GM12878 (cell line): ENCODE data around the gene CTXND1. TPM values are rescaled to one million over a fixed set of nuclear protein-coding genes. Genes with fewer than 3 reads are reported as not detected.

Source experiments
- ATAC-seq: fragments of 200-7000 bp; cut with Tn5 transposase; 3 replicates; pipeline ENCODE4 v1.9.1; 2020; ENCODE audit warnings: mild to moderate bottlenecking, moderate library complexity
- BruUV-seq: library from RNA; stranded (reverse); fragments of 400-500 nt; replicated peaks from 2 replicates; lab custom pipeline; 2021; lab: Mats Ljungman, UMichigan
- CTCF ChIA-PET: fragments of 300-600 bp; sonication (Branson Sonifier 250); formaldehyde crosslinking; extraction: SDS; loops from one replicate; lab custom pipeline; 2021; ENCODE audit warnings: inconsistent platforms; lab: Yijun Ruan, JAX
- POLR2A ChIA-PET: fragments of 350-600 bp; formaldehyde crosslinking; extraction: SDS; loops from one replicate; lab custom pipeline; 2021; ENCODE audit warnings: inconsistent platforms; lab: Charles Lee
- RAD21 ChIA-PET: fragments of 300-600 bp; sonication (Branson Sonifier 250); formaldehyde crosslinking; loops from one replicate; lab custom pipeline; 2023; ENCODE audit warnings: antibody characterized with exemption; ENCODE audit not compliant: unreplicated experiment; lab: Charles Lee
- SMC1A ChIA-PET: fragments of 300-600 bp; sonication (Branson Sonifier 250); formaldehyde crosslinking; loops from one replicate; lab custom pipeline; 2023; ENCODE audit not compliant: unreplicated experiment, uncharacterized antibody; lab: Charles Lee
- DNase-seq: peaks from one replicate; pipeline ENCODE4 v3.0.0-alpha.2; 2011; ENCODE audit warnings: low read depth, low spot score
- FAIRE-seq: peaks from 3 replicates; lab custom pipeline; 2011; peaks lifted over from hg19 to GRCh38; lab: Jason Lieb, UNC
- H2AFZ ChIP-seq: 2 replicates; pipeline ENCODE4 v1.6.0; 2011; ENCODE audit warnings: low read depth, low read length, control low read depth; ENCODE audit not compliant: control insufficient read depth
- H3K27ac ChIP-seq: 2 replicates; pipeline ENCODE4 v1.5.1; 2011; ENCODE audit warnings: control low read depth; ENCODE audit not compliant: control insufficient read depth, insufficient read depth
- H3K27me3 ChIP-seq, 2 experiments: replicated peaks in 1 of 2; 2 replicates each; pipeline versions ENCODE4 v1.6.0 to v1.6.1; 2011; ENCODE audit warnings: low read length in 1 of 2; ENCODE audit not compliant: control insufficient read depth in 2 of 2, insufficient read depth in 2 of 2
- H3K36me3 ChIP-seq, 2 experiments: 2 replicates each; pipeline ENCODE4 v1.5.1; 2011; ENCODE audit warnings: low read length in 1 of 2; ENCODE audit not compliant: control insufficient read depth in 2 of 2, insufficient read depth in 2 of 2
- H3K4me1 ChIP-seq: 2 replicates; pipeline ENCODE4 v1.6.1; 2011; ENCODE audit warnings: mild to moderate bottlenecking, low read length, moderate library complexity, mixed read lengths; ENCODE audit not compliant: control insufficient read depth, insufficient read depth
- H3K4me2 ChIP-seq: 2 replicates; pipeline ENCODE4 v1.6.0; 2011; ENCODE audit warnings: control low read depth; ENCODE audit not compliant: control insufficient read depth, insufficient read depth
- H3K4me3 ChIP-seq: fragments of 200-600 bp; sonication (generic); 2 replicates; pipeline ENCODE4 v1.5.1; 2016
- H3K79me2 ChIP-seq: 2 replicates; pipeline ENCODE4 v1.6.0; 2011; ENCODE audit warnings: low read length; ENCODE audit not compliant: control insufficient read depth, insufficient read depth
- H3K9ac ChIP-seq: 2 replicates; pipeline ENCODE4 v1.8.0; 2011; ENCODE audit warnings: low read length, control low read depth, mixed read lengths; ENCODE audit not compliant: control insufficient read depth, insufficient read depth
- H3K9me3 ChIP-seq: replicated peaks from 3 replicates; pipeline ENCODE4 v1.5.1; 2011; ENCODE audit warnings: mild to moderate bottlenecking, low read length; ENCODE audit not compliant: control insufficient read depth, insufficient read depth
- H4K20me1 ChIP-seq: 2 replicates; pipeline ENCODE4 v1.6.0; 2011; ENCODE audit not compliant: control insufficient read depth, insufficient read depth
- CBX3 ChIP-seq: fragments of 200-600 bp; sonication (generic); IDR thresholded peaks from 2 replicates; pipeline ENCODE4 v1.6.1; 2016; ENCODE audit warnings: low read depth, borderline replicate concordance
- JUND ChIP-seq: IDR thresholded peaks from 2 replicates; pipeline ENCODE4 v1.6.1; 2012; ENCODE audit warnings: low read depth, mild to moderate bottlenecking, low read length, improper control_type of control experiment, moderate library complexity
- NFYB ChIP-seq: IDR thresholded peaks from 2 replicates; pipeline ENCODE4 v1.6.1; 2011; ENCODE audit warnings: low read depth, mild to moderate bottlenecking, low read length, improper control_type of control experiment, moderate library complexity; ENCODE audit not compliant: insufficient read depth
- SIX5 ChIP-seq: IDR thresholded peaks from 2 replicates; pipeline ENCODE4 v1.6.1; 2011; ENCODE audit warnings: mild to moderate bottlenecking, low read depth, low read length, moderate library complexity; ENCODE audit not compliant: severe bottlenecking
- SKIL ChIP-seq: fragments of 450-650 bp; IDR thresholded peaks from 2 replicates; pipeline ENCODE4 v1.6.1; 2017; ENCODE audit warnings: mild to moderate bottlenecking, low read depth, inconsistent platforms; ENCODE audit not compliant: poor library complexity, severe bottlenecking
- ZNF384 ChIP-seq: IDR thresholded peaks from 2 replicates; pipeline ENCODE4 v1.6.1; 2012; ENCODE audit warnings: low read depth, mild to moderate bottlenecking, low read length, improper control_type of control experiment, borderline replicate concordance
- WGBS: methylation state at CpG from one replicate; pipeline ENCODE4 v1.1.6; 2016; ENCODE audit warnings: low lambda C conversion rate; ENCODE audit not compliant: insufficient replicate concordance, insufficient coverage; ENCODE audit errors: missing lambda C conversion rate; 5-methylcytosine and 5-hydroxymethylcytosine counted together
- in situ Hi-C: fragments of 300-500 bp; cut with MboI; formaldehyde crosslinking; loops from 9 replicates; pipeline ENCODE4 v1.14.3; 2018; ENCODE audit warnings: mixed read lengths
- intact Hi-C: fragments of 100-400 bp; cut with micrococcal nuclease; formaldehyde crosslinking; loops from one replicate; pipeline ENCODE4 v1.14.2; 2022; ENCODE audit not compliant: unreplicated experiment
- polyA plus RNA-seq, 11 experiments: library from polyadenylated mRNA; depleted of rRNA in 4 of 11; unstranded in 6 of 11; stranded (reverse) in 5 of 11; fragments of >200 nt; fragmentation: Nextera tagmentation in 4 of 11; fragmentation: Illumina TruSeq in 1 of 11; extraction: Ambion mirVana in 4 of 11; extraction: Trizol in 1 of 11; gene quantifications; 1 replicate in 1 of 11; 2 replicates in 10 of 11; pipeline versions ENCODE4 v1.2.1 to v1.2.3, GENCODE V29; 2011 to 2016; ENCODE audit warnings: inconsistent platforms in 2 of 11, missing spikeins in 2 of 11, low read depth in 1 of 11
- total RNA-seq, 4 experiments: library from RNA; depleted of rRNA in 3 of 4; stranded (reverse); fragments of >200 nt in 3 of 4; fragmentation: Illumina TruSeq in 1 of 4; extraction: Trizol in 1 of 4; gene quantifications; 2 replicates each; pipeline versions ENCODE4 v1.2.1 to v1.2.3, GENCODE V29; 2013 to 2021

CTXND1 gene
- total and polyA plus RNA-seq, 10 of the 15 experiments (the other 5 are each of a cell fraction or from before 2014, with no cell fraction given) = under 0.01 to 0.03 (median 0.02) TPM; not detected in 7

GRCh38 chr15:80171787-80172186, 80.2 kb downstream of the CTXND1 start:
- H3K4me3 ChIP-seq = no peak overlapping the region
- in situ Hi-C loops = loop anchor here (10.0 kb wide), 2 partner anchors 397 to 787 kb away; no protein-coding TSS in a partner anchor
- CTCF ChIA-PET = interaction anchor here (1.0 to 3.2 kb wide), 12 partner anchors 10 to 790 kb away, joined by 3 to 37 read pairs (median 6); no protein-coding TSS in a partner anchor

More at GRCh38 chr15:80171787-80172186, 80.2 kb downstream of the CTXND1 start:
- H3K27ac ChIP-seq = no peak overlapping the region
- no peaks in the 10 kb centered on the region for H3K27me3 ChIP-seq
- no peaks in the 10 kb centered on the region for H3K9me3 ChIP-seq
- H3K36me3 ChIP-seq = peaks cover 0 to 4% of the 10 kb centered on the region in 2 experiments; a peak in 1 of 4 replicates
- H2AFZ ChIP-seq = no peak overlapping the region
- H3K4me1 ChIP-seq = no peaks in the 10 kb centered on the region; the same call in 1 of the 2 replicates
- BruUV-seq = no TSS peak
- no peak for TF ChIP-seq CBX3
- no peak for TF ChIP-seq NFYB
- TF ChIP-seq SKIL = no peak
- no peak for TF ChIP-seq SIX5
- no peak for TF ChIP-seq JUND
- no peak for TF ChIP-seq ZNF384
- TF ChIP-seq, all 136 proteins: peak for 0
- ATAC-seq (no peak), FAIRE-seq (no peak), DNase-seq (no peak)
- Histone ChIP-seq H3K9ac (no peak overlapping the region), H3K79me2 (no peaks in the 10 kb centered on the region), H4K20me1 (no peaks in the 10 kb centered on the region), H3K4me2 (no peak overlapping the region)
- 98% methylated on average over 4 of the region's 4 CpGs for WGBS
- SMC1A ChIA-PET = interaction anchor here (0.7 to 2.9 kb wide), 13 partner anchors 9 to 792 kb away, joined by 3 to 27 read pairs (median 5); no protein-coding TSS in a partner anchor
- intact Hi-C loops = loop anchor here (2.0 to 10.0 kb wide), 6 partner anchors 109 to 791 kb away; partner anchors contain the start of gene MTHFS
- RAD21 ChIA-PET = interaction anchor here (0.6 to 4.1 kb wide), 6 partner anchors 58 to 790 kb away, joined by 3 to 18 read pairs (median 4); no protein-coding TSS in a partner anchor
- POLR2A ChIA-PET = no interaction called here
